GM18909 (cell line): ENCODE data around the gene TCF7L2.
A peak's percentile ranks its signal among the peaks of the same experiment; 100 is the strongest.

Experiments
- ATAC-seq: cut with Tn5 transposase; IDR thresholded peaks from one replicate; pipeline ENCODE4 v1.9.1; 2021; ENCODE audit warnings: mild to moderate bottlenecking; ENCODE audit not compliant: unreplicated experiment, poor library complexity

Gene TCF7L2

GRCh38 chr10:113160641-113161040, 210.6 kb downstream of the TCF7L2 start:
- ATAC-seq = no peak

GRCh38 chr10:113161066-113161465, 211.0 kb downstream of the TCF7L2 start:
- ATAC-seq = no peak

- no peak for ATAC-seq
These were observed 212.9 kb downstream of the TCF7L2 start for GRCh38 chr10:113162960-113163359.

GRCh38 chr10:113165673-113166072, 215.6 kb downstream of the TCF7L2 start:
- no peak for ATAC-seq

GRCh38 chr10:113167702-113168101, 217.7 kb downstream of the TCF7L2 start:
- ATAC-seq = no peak

GRCh38 chr10:113168584-113168983, 218.5 kb downstream of the TCF7L2 start:
- no peak for ATAC-seq

- no peak for ATAC-seq
These were observed 219.1 kb downstream of the TCF7L2 start for GRCh38 chr10:113169111-113169510.

- peak; percentile 96 for ATAC-seq
These were observed 219.9 kb downstream of the TCF7L2 start for GRCh38 chr10:113169853-113170460.

GRCh38 chr10:113171662-113172061, 221.6 kb downstream of the TCF7L2 start:
- no peak for ATAC-seq

GRCh38 chr10:113175176-113175575, 225.1 kb downstream of the TCF7L2 start:
- no peak for ATAC-seq

- no peak for ATAC-seq
These were observed 226.0 kb downstream of the TCF7L2 start for GRCh38 chr10:113175756-113176651.

GRCh38 chr10:113176652-113177155, 226.7 kb downstream of the TCF7L2 start:
- no peak for ATAC-seq

GRCh38 chr10:113177156-113177935, 227.3 kb downstream of the TCF7L2 start:
- no peak for ATAC-seq

GRCh38 chr10:113177936-113178335, 227.9 kb downstream of the TCF7L2 start:
- ATAC-seq = no peak

- no peak for ATAC-seq
These were observed 228.7 kb downstream of the TCF7L2 start for GRCh38 chr10:113178771-113179170.

- no peak for ATAC-seq
These were observed 229.2 kb downstream of the TCF7L2 start for GRCh38 chr10:113179265-113179664.

GRCh38 chr10:113179966-113180365, 229.9 kb downstream of the TCF7L2 start:
- ATAC-seq = no peak

GRCh38 chr10:113180401-113181154, 230.5 kb downstream of the TCF7L2 start:
- no peak for ATAC-seq

- no peak for ATAC-seq
These were observed 232.1 kb downstream of the TCF7L2 start for GRCh38 chr10:113182154-113182553.

- ATAC-seq = no peak
These were observed 233.5 kb downstream of the TCF7L2 start for GRCh38 chr10:113183573-113183972.
